C1 segment of cervical spinal cord (tissue), 14 donors: ENCODE results near the gene HIBADH.
"Not testable (repeated sequence)": the region's sequence is repeated elsewhere in the genome, so short reads cannot be mapped to it uniquely, and the experiment has no call there.

Source experiments
- DNase-seq, 14 donors: peaks; one replicate each; lab custom pipeline; 2025; lab: John Stamatoyannopoulos, UW

The HIBADH gene

DNA sequence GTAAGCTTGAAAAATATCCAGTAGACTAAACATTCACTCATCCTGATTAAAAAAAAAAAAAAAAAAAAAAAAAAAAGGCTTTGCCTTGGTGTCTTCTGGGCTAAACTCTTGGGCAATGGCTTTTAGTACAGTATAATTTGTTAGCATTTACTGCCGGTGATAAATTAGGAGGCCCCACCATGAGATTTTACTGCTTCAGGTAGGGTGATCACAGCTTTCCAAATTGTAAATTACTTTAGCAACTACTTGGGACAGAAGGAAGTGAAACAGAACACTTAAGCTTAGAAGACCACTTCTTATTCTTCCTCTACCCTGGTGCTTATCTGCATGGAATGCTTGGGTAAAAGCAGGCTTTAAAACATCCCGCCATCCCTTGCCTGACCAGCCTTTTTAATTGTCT lies 152.1 kb downstream of the HIBADH start:
- no peak for DNase-seq

DNA sequence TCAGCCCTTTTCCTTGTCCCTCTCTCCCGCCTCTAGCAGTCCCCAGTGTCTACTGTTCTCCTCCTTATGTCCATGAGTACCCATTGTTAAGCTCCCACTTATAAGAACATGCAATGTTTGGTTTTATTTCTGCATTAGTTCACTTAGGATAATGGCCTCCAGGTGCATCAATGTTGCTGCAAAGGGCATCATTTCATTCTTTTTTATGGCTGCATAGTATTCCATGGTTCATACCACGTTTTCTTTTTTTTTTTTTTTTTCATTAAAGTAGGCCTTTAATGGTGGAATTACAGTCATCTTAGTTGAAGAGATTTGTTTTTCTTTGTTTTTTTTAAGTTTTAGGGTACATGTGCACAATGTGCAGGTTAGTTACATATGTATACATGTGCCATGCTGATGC lies 160.8 kb downstream of the HIBADH start:
- DNase-seq: not testable (repeated sequence)

DNA sequence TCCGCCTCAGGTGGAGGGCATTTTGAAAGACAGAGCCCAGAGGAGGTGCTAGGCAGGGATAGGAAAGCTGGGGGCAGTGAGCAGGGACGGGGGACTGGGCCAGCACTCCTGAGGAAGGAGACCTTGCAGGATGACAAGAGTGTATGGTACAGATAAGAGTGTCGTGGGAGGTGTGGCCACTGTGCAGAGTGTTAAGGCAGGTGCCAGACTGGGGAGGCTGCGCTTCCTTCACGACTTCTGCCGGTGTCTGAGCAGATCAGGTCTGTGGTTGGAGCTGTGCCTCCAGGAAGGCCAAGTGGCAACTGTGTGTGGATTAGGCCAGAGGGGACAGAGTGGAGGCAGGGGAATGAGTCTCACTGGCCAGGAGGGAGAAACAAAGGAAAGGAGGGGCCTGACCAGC lies 161.7 kb downstream of the HIBADH start:
- DNase-seq: no peak

DNA sequence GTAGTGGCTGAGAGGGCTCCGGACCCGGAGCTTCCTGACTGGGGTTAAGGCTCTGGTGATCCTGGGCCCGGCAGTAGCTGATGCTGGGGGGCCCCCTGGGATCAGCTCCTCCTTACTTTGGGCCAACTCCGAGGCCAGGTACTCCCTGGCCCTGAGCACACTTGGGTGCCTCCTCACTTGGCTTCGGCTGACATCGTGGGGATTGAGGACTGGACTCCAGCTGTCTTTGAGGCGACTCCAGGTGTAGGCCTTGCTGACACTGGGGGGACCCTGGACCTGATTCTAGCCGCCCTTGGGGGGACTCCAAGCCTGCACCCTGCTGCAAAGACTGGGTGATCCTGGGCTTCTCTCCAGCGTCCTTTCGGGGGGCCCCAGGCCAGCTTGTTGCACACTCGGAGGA lies 170.5 kb downstream of the HIBADH start:
- no peak for DNase-seq

DNA sequence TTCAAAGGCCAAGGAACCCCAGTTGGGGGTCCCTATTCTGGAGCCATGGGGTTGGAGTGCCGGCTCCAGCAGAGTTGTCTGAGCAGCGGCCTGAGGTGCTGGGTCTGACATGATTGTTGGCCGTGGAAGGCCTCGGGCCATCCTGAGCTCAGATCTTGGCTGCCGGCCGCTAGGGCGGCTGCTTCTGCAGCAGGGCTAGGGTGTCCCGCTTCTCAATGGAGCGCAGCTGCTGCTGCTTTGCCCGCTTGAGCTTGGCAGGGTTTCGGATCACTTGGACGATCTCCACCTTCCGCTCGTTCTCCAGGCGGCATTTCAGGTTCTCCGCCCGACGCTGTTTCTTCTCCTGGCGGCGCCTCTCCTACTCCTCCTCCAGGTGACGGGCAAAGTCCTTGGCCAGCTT lies 171.1 kb downstream of the HIBADH start:
- DNase-seq: no peak

DNA sequence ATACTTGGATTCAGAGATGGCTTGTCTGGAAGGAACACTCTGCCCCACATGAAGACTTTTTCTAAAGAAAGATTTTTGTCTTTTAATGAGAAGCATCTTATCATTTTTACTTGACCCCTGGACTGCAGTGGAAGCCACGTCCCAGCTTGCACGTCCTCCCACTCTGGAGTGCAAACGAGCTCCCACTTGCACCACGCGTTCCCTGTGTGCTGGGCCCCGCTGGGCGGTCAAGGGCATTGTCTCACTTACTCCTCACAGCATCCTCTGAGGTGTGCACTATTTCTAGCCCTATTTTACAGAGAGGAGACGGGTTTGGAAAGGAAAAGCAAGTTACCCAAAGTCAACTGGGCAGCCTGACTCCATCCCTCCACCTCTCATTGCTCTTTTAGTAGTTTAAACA lies 175.2 kb downstream of the HIBADH start:
- no peak for DNase-seq

DNA sequence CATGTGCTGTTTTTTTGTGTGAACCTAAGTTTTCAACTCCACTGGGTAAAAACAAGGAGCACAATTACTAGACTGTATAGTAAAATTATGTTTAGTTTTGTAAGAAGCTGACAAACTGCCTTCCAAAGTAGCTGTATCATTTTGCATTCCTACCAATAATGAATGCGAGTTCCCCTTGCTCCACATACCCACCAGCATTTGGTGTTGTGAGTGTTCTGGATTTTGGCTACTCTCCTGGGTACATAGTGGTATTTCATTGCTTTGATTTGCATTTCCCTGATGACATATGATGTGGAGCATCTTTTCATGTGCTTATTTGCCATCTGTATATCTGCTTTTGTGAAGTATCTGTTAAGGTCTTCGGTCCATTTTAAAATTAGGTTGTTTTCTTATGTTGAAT lies 178.2 kb downstream of the HIBADH start:
- DNase-seq: no peak

DNA sequence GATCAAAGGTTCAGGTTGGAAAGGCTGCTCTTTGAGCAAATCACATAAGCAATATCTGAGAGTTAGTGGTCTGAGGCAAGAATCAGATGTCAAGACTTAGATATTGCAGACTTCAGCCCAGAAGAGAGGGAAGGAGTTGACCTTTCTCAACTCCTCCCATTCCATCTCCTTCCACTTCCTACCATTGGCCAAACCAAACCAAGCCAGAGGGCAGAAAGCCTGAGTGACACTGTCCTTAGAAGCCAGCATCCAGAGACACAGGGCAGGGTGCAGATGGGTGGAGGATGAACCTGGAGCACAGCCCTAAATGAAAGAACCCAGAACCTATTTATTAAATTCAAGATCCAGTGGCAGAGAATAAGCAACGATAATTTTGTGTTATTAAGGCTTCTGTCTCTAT lies 180.5 kb downstream of the HIBADH start:
- DNase-seq: no peak

DNA sequence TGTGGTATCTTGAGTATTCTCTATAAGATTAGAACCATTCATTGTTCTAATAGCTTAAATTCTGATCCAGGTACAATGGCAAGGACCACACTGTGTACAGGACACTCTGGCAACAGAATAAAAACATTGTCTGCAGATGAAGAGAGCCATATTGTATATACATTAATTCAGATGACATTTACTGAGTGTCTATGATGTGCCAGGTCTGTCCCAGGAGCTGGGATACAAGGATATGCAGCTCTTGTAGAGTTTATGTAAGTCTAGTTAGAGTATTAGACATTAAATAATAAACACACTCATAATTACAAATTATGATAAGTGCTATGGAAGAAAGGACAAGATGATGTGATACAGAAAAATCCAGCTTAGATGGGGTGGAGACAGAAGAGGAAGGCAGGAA lies 184.1 kb downstream of the HIBADH start:
- DNase-seq: no peak

DNA sequence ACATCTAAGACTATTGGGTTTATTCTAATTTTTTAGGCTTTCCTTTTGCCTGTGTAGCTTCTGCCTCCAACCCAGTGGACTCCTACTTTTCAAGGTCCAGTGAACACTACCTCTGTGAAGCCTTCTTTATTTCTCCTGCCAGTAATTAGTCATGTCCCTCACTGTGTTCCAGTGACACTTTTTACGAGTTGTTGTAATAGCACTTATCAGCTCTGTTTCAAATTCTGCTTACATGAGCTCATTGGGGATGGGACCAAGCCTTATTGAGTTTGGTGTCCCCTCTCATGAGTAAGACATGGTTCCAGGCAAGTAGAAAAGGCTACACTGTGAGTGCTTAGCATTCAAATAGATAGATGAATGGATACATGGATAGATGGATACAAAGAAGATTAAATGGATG lies 184.6 kb downstream of the HIBADH start:
- DNase-seq: no peak

DNA sequence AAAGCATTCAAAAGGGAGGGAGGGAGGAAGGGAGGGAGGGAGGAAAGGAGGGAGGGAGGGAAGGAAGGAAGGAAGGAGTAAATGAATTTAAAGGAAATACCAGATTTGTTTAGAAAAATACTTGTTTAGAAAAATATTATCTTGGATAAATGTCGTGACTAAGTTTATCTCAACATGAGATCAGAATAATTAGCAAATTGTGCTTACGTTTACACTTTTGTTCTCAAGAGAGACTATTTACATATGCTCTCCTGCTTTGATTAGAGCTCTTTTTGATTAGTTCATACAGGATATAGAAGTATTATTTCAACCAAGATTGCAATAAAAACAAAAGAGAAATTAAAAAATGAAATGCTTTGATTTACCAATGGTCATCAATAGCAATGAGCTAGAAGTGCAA lies 186.2 kb downstream of the HIBADH start:
- no peak for DNase-seq
